Thyroid gland (tissue), 4 donors: Measurements from ENCODE around the gene PTGFRN. TPM values are rescaled to one million over a fixed set of nuclear protein-coding genes. Genes with fewer than 3 reads are reported as not detected.
"Not testable (repeated sequence)": the region's sequence is repeated elsewhere in the genome, so short reads cannot be mapped to it uniquely, and the experiment has no call there.

ENCODE experiments used
- DNase-seq, 2 donors: peaks; one replicate each; pipeline ENCODE4 v3.0.0-alpha.2; 2019
- H3K27ac ChIP-seq, 3 donors: fragments of 200-600 bp; sonication (generic); 1 replicate in 2 of 3; 2 replicates in 1 of 3; pipeline ENCODE4 v1.5.1; 2016 to 2019; ENCODE audit warnings: mild to moderate bottlenecking in 1 of 3, moderate library complexity in 1 of 3
- H3K27me3 ChIP-seq: fragments of 200-600 bp; sonication (generic); one replicate; pipeline ENCODE4 v1.5.1; 2019
- H3K36me3 ChIP-seq, 2 donors: fragments of 200-600 bp; sonication (generic); one replicate each; pipeline ENCODE4 v1.5.1; 2016 to 2019
- H3K4me1 ChIP-seq, 2 donors: fragments of 200-600 bp; sonication (generic); one replicate each; pipeline ENCODE4 v1.5.1; 2017 to 2019
- H3K4me3 ChIP-seq, 3 donors: fragments of 200-600 bp; sonication (generic); replicated peaks in 1 of 3; 1 replicate in 2 of 3; 2 replicates in 1 of 3; pipeline ENCODE4 v1.5.1; 2016; ENCODE audit warnings: mild to moderate bottlenecking in 1 of 3
- H3K9me3 ChIP-seq: fragments of 200-600 bp; sonication (generic); one replicate; pipeline ENCODE4 v1.5.1; 2017
- POLR2A ChIP-seq, 2 donors: fragments of 450-650 bp; IDR thresholded peaks; one replicate each; pipeline ENCODE4 v1.6.1; 2017; ENCODE audit warnings: antibody characterized with exemption in 2 of 2, mild to moderate bottlenecking in 2 of 2, moderate library complexity in 1 of 2
- WGBS, 2 donors: methylation state at CpG; one replicate each; pipeline ENCODE4 v1.1.5; 2017; 5-methylcytosine and 5-hydroxymethylcytosine counted together
- intact Hi-C: fragments of 100-400 bp; cut with DNase I; formaldehyde crosslinking; loops from one replicate; pipeline ENCODE4 v1.15.1; 2023
- total RNA-seq, 4 donors: library from RNA; depleted of rRNA; stranded (reverse); fragments of >200 nt; gene quantifications; one replicate each; pipeline ENCODE4 v1.2.3, GENCODE V29; 2016
- TF ChIP-seq, protein P1 (sequence below), 6 experiments: fragments of 200-600 bp in 3 of 6; fragments of 450-650 bp in 3 of 6; sonication (generic) in 3 of 6; IDR thresholded peaks; one replicate each; pipeline ENCODE4 v1.5.1; 2016 to 2019; ENCODE audit warnings: antibody characterized with exemption in 6 of 6, mild to moderate bottlenecking in 2 of 6, inconsistent platforms in 1 of 6, moderate library complexity in 1 of 6

The PTGFRN gene
- total RNA-seq, 4 donors from 2014 or later = 18.7 to 38.7 (median 27.6) TPM

DNA sequence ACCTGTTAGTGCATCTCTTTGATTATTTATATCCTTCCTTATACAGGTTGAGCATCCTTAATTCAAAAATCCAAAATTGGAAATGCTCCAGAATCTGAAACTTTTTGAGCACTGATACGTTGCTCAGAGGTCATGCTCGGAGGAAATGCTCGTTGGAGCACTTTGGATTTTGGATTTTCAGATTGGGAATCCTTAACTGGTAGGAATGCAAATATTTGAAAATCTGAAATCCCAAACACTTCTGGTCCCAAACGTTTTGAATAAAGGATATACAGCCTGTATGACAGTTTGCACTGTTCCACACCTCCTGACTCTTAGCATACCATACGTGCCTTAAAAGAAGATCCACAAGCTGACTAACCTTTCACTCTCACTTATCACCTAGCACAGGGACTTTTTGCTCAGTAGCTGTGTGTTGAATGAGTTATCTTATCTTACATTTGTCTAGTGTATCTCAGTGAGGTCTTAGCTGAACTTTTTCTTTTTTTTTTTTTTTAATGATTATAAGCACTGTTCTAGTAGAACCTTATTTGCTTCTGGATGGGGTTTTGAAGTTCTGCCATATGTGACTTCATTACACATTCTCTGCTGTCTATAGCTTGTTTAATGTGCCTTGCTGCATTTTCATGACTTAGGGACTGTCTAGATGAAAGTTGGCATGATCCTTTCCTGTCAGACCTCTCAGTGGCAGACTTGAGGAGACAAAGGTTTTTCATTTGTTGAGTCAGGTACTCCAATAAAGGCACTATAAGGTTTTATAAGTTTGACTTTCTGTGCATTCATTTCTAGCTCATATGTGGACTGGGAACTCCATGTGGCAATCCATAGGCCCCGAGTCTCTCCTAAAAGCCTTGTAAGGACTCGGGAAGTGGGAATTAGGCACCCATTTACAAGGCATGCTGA, 21.6 kb downstream of the PTGFRN start:
- intact Hi-C loops = no loop called here
- H3K36me3 ChIP-seq = no peaks in the 10 kb centered on the region
- DNase-seq = no peak
- WGBS, 2 donors = 86 to 91% methylated on average over 7 of the region's 7 CpGs
- H3K27me3 ChIP-seq = no peaks in the 10 kb centered on the region
- H3K4me3 ChIP-seq = no peak overlapping the region
- TF ChIP-seq POLR2A (IDR thresholded peaks at IDR 0.05) = no peak
- TF ChIP-seq, protein P1, sequence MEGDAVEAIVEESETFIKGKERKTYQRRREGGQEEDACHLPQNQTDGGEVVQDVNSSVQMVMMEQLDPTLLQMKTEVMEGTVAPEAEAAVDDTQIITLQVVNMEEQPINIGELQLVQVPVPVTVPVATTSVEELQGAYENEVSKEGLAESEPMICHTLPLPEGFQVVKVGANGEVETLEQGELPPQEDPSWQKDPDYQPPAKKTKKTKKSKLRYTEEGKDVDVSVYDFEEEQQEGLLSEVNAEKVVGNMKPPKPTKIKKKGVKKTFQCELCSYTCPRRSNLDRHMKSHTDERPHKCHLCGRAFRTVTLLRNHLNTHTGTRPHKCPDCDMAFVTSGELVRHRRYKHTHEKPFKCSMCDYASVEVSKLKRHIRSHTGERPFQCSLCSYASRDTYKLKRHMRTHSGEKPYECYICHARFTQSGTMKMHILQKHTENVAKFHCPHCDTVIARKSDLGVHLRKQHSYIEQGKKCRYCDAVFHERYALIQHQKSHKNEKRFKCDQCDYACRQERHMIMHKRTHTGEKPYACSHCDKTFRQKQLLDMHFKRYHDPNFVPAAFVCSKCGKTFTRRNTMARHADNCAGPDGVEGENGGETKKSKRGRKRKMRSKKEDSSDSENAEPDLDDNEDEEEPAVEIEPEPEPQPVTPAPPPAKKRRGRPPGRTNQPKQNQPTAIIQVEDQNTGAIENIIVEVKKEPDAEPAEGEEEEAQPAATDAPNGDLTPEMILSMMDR (IDR thresholded peaks at IDR 0.05) = no peak
- no peaks in the 10 kb centered on the region for H3K9me3 ChIP-seq
- H3K4me1 ChIP-seq = no peaks in the 10 kb centered on the region
- no peak overlapping the region for H3K27ac ChIP-seq

DNA sequence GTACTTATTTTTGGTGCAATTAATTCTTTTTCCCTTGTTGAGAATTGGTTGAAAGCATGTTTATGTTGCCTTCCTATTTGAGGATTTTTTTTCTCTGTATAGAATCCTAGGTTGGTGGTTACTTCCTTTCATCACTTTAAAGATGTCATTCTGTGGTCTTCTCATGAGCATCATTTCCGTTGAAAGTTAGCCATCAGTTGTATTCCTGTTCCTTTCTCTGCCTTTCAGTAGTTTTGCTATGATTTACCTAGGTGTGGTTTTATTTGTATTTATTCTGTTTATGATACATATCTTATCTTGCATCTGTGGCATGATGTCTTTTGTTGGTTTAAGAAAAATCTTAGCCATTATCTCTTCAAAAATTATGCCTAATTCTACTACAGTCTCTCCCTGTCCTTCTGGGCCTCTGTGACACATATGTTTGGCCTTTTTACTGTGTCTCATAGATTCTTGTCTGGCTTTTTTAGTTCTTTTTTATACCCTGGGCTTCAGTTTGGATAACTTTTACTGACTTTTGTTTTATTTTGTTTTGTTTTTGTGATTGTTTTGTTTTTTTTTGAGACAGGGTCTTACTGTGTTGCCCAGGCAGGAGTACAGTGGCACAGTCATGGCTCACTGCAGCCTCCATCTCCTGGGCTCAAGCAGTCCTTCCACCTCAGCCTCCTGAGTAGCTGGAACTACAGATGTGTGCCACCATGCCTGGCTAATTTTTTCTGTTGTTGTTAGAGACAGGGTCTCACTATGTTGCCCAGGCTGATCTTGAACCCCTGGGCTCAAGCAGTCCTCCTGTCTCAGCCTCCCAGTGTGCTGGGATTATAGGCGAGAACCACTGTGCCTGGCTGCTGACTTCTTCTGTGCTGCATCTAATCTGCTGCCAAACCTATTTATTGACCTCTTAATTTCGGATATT, 24.1 kb downstream of the PTGFRN start:
- no peaks in the 10 kb centered on the region for H3K27me3 ChIP-seq
- 91 to 92% methylated on average over 3 of the region's 3 CpGs for WGBS, 2 donors
- H3K36me3 ChIP-seq = no peaks in the 10 kb centered on the region
- H3K27ac ChIP-seq = no peak overlapping the region
- no peak for DNase-seq
- no peak for TF ChIP-seq POLR2A (IDR thresholded peaks at IDR 0.05)
- TF ChIP-seq, protein P1 (IDR thresholded peaks at IDR 0.05) = no peak
- H3K4me1 ChIP-seq = no peaks in the 10 kb centered on the region
- intact Hi-C loops = no loop called here
- no peak overlapping the region for H3K4me3 ChIP-seq
- H3K9me3 ChIP-seq = no peaks in the 10 kb centered on the region

DNA sequence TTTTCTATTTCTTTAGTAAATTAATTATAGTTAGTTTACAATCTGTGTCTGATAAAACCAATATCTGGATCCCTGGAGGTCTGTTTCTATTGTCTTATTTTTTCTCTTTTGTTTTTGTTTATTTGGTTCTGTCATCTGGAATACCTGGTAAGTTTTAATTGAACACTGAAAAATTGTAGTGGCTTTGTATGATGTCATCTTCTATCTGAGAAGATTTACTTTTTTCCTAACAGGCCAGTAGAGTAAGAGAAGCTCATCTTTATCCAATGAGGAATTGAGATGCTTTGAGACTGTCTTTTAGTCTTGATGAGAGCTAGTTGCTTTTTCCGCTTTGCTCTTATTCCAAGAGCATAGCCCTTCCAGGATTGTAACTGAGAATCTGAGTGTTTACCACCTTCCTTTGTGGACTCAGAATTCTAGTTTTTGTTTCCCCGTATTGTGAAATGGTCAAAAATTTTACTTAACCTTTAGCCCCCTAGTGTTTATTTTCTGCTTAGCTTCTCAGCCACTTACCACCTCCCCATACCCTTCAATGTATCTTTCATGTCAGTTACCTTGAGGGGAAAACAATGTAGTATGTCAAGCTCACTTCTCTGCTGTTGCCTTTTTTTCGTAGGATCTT, 25.0 kb downstream of the PTGFRN start:
- intact Hi-C loops = no loop called here
- Histone ChIP-seq H3K36me3 (no peaks in the 10 kb centered on the region), H3K9me3 (no peaks in the 10 kb centered on the region), H3K4me3 (no peak overlapping the region), H3K27me3 (no peaks in the 10 kb centered on the region), H3K27ac (no peak overlapping the region), H3K4me1 (no peaks in the 10 kb centered on the region)
- WGBS, 2 donors = 80 to 81% methylated on average over 2 to 3 of the region's 3 CpGs
- DNase-seq = no peak
- TF ChIP-seq POLR2A (IDR thresholded peaks at IDR 0.05) = no peak
- TF ChIP-seq, protein P1 (IDR thresholded peaks at IDR 0.05) = peak in 3 of 6 experiments; percentile 5 to 17 (median 15)

DNA sequence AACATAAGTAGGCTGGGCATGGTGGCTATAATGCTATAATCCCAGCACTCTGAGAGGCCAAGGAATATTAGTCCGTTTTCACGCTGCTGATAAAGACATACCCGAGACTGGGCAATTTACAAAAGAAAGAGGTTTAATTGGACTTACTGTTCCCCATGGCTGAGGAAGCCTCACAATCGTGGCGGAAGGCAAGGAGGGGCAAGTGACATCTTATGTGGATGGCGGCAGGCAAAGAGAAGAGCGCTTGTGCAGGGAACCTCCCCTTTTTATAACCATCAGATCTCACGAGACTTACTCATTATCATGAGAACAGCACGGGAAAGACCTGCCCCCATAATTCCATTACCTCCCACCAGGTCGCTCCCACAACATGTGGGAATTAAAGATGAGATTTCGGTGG, 28.5 kb downstream of the PTGFRN start:
- H3K4me1 ChIP-seq = no peaks in the 10 kb centered on the region
- no peak overlapping the region for H3K27ac ChIP-seq
- no peaks in the 10 kb centered on the region for H3K9me3 ChIP-seq
- 94 to 96% methylated on average over 11 of the region's 11 CpGs for WGBS, 2 donors
- no peak for DNase-seq
- H3K27me3 ChIP-seq = no peaks in the 10 kb centered on the region
- no peak for TF ChIP-seq POLR2A (IDR thresholded peaks at IDR 0.05)
- TF ChIP-seq, protein P1 (IDR thresholded peaks at IDR 0.05) = no peak
- H3K4me3 ChIP-seq = no peak overlapping the region
- H3K36me3 ChIP-seq = peaks cover 0 to 3% of the 10 kb centered on the region in 2 donors
- intact Hi-C loops = no loop called here

DNA sequence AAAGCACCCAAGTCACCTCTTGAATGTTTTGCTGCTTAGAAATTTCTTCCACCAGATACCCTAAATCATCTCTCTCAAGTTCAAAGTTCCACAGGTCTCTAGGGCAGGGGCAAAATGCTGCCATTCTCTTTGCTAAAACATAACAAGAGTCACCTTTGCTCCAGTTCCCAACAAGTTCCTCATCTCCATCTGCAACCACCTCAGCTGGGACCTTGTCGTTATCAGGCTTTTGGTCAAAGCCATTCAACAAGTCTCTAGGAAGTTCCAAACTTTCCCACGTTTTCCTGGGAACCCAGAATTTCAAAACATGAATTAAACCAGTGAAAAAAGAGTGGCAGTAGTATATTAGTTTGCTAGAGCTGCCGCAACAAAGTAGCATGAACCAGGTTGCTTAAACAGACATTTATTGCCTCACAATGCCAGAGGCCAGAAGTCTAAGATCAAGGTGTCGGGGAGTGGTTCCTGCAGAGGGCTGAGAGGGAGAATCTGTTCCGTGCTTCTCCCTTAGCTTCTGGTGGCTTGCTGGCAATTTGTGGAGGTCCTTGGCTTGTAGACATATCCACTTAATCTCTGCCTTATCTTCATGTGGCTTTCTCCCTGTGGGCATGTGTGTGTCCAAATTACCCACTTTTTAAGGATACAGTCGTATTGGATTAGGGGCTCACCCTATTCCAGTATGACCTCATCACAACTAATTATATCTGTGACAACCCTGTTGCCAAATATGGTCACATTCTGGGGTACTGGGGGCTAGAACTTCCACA, 30.2 kb downstream of the PTGFRN start:
- H3K27ac ChIP-seq, H3K27me3 ChIP-seq, H3K4me3 ChIP-seq, H3K9me3 ChIP-seq, H3K36me3 ChIP-seq, H3K4me1 ChIP-seq, DNase-seq, intact Hi-C loops: not testable (repeated sequence)
- 71 to 75% methylated on average over 6 of the region's 6 CpGs for WGBS, 2 donors
